GM12891 (cell line): Measurements from ENCODE around the gene CFAP47.

Experiments
- PAX5 ChIP-seq: IDR thresholded peaks from 2 replicates; pipeline ENCODE4 v1.6.1; 2011; ENCODE audit warnings: low read length, moderate library complexity, mild to moderate bottlenecking; ENCODE audit not compliant: insufficient read depth, severe bottlenecking
- POLR2AphosphoS5 ChIP-seq: IDR thresholded peaks from 2 replicates; pipeline ENCODE4 v1.6.1; 2011; ENCODE audit warnings: low read depth, low read length, control low read depth
- TAF1 ChIP-seq: IDR thresholded peaks from 2 replicates; pipeline ENCODE4 v1.6.1; 2011; ENCODE audit warnings: low read depth, low read length, control low read depth

DNA sequence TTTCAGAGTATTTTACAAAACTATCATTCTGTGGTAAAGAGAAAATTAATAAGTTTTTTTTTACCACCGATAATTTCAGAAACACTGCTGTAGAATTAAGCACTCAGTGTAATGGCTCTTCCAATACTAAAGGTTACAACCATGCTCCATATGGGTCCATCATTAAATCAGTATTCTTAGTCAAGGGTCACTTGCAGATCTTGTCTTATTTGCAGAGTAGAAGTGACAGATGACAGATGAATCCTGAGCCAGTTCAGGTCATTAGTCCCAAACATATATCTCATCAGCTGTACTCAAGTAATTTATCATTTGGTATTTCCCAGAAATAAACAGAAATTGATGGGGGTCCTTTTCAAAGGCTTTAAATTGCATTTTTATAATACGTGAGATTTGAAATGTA, 182.9 kb downstream of the CFAP47 start:
- no peak for TF ChIP-seq TAF1
- no peak for TF ChIP-seq PAX5
- no peak for TF ChIP-seq POLR2AphosphoS5
